NCI-H146 (cell line): ENCODE data around the gene NEDD4.
A peak's percentile ranks its signal among the peaks of the same experiment; 100 is the strongest.
"Not testable (repeated sequence)": the region's sequence is repeated elsewhere in the genome, so short reads cannot be mapped to it uniquely, and the experiment has no call there.

ENCODE experiments used
- DNase-seq: peaks from one replicate; lab custom pipeline; 2025; lab: John Stamatoyannopoulos, UW

The NEDD4 gene

DNA sequence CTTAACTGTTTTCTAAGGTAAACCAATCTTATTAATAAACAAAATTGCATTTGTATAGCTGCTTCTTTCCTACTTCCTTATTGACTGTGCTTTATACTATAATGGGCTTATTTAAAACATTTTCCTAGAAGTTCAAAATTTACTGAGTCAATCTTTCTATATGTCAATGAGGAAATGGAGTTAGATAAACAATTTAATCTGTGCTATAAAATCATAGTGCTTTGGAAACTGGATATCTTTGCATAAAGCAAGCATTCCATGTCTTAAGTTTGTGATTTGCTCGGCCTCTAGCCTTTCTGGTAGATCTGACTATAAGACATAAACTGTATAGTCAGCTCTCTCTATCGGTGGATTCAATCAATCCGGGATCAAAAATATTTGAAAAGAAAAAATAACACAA lies 99.6 kb downstream of the NEDD4 start:
- no peak for DNase-seq

DNA sequence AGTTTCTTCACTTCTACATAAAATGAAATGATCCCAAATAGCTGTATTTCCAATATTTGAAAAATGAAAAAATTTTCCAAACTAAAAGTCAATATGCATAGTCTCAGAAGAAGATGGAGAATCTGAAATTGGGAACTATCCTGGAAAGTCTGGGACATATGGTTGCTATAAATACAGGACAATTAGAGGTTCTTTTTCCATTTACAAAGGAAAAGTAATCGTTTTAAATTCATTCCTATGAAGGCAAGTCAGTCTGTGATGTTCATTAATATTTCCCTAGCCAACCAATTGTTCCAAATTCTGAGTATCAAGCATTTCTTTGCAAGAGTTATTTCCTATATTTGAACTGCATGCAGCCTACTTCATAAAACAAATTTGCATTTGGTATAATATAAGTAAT lies 102.2 kb downstream of the NEDD4 start:
- DNase-seq, result no peak

DNA sequence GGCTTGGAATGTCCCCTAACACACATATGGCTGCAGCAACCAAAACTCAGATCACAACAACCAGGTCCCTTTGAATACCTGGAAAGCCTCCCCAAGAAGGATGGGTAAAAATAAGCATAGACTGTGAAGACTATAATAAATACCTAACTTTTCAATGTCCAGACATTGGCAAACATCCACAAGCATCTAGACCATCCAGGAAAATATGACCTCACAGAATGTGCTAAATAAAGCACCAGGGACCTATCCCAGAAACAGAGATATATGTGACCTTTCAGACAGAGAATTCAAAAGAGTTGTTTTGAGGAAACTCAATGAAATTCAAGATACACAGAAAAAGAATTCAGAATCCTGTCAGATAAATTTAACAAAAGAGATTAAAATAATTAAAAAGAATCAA lies 109.2 kb downstream of the NEDD4 start:
- DNase-seq, result no peak

DNA sequence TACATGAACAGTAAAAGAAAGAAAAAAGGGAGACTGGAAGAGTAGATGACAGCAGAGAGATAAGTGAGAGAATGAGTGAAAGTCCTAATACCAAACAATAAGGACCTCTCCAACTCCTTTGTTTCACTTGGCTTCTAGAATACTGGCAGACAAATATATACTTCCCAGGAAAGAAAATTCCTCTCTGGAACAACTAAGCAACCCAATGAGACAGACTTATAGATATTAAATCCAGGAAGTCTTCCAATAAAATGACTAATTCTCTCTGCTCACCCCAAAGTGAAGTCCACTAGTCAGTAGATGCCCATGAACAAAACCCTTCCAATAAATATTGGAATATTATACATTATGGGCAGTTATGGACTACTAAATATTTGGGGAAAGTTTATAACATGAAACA lies 114.2 kb downstream of the NEDD4 start:
- no peak for DNase-seq

DNA sequence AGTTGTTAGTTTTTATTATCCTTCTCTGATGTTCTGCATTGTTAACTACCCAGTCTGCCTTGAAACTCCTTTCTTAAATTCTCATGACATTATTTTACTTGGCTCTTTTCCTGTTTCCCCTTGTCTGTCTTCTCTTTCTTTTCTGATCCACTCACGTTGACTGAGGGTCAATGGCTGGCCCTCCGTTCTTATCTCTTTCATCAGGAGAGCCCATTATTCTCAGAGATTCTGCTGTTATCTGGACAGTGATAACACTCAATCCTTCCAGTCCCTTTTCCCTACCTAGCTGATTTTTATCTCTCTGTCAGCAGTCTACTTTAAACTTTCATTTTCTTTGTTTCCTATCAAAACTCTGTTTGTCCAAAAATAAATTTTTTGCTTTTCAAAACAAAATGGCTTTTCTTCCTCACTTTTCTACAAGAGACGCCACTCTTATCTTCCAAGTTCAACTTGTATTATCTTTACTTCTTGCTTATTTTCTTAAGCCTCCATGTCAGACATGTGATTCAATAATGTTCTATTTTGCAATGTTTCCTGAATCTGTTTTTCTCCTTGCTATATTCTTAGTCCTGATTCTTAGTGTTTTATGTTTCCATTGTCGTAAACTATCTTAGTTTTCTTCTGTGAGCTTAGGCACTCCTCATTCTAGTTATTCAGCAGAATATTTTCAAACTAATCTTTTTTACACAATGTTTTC lies 120.2 kb downstream of the NEDD4 start:
- DNase-seq, result no peak

DNA sequence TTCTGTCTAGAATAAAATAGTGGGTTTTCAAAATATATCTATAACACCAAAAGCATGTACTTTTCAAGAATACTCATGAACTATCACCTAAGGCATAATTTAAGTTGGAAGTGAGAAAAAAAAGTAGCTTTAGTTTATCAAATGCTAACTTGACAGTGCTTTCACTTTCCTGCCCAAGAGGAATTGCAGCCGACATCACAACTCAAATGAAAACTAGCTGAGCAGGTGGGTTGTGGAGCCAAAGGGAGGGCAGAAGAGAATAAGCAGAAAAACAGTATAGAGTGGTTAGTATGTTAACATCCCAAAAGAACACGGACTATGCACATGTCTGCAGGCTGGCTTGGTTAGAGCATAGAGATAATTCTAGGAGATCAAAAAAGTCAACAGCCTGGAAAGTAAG lies 120.9 kb downstream of the NEDD4 start:
- DNase-seq, result no peak

DNA sequence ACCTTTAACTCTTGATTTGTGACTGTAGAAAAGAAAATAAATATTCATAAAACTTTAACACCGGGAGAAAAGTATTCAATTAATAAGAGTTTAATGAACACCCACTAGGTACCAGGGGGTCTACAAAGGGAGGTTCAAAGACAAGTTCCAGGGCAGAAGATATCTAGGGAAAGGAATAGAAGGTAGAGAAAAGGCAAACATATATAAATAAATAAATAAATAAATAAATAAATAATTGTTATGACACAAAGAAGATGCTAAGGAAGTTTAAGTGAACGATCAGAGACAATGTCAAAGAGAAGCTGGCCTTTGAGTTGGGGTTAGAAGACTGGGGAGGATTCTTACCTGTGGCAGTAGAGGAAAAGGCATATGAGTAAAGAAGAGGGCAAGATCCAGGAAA lies 123.8 kb downstream of the NEDD4 start:
- DNase-seq, result no peak

DNA sequence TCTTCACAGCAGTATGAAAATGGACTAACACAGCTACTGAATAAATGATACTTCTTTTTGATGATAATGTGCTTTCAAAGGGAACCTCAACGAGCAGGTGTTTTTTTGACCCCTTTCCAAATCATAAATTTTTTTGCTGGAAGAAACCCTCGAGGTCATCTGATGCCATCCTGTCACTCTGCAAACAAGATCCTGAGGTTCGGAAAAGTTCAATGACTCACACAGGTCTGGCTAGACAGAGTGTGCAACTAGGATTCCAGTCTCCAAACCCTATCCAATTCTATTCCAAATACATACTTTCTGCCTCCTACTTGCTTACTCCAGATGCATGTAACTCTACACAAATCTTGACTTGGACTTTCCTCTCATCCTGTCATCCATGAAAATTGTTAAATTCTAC lies 124.7 kb downstream of the NEDD4 start:
- DNase-seq, result no peak

DNA sequence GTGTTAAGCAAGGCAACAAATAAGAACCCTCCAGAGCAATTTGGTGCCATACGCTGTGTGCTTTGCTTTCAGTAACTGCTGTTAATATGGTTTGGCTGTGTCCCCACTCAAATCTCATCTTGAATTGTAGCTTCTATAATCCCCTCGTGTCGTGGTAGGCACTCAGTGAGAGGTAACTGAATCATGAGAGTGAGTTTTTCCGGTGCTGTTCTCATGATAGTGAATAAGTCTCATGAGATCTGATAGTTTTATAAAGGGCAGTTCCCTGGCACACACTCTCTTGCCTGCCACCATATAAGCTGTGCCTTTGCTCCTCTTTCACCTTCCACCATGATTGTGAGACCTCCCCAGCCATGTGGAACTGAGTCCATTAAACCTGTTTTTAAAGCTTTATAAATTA lies 125.1 kb downstream of the NEDD4 start:
- DNase-seq, result not testable (repeated sequence)

DNA sequence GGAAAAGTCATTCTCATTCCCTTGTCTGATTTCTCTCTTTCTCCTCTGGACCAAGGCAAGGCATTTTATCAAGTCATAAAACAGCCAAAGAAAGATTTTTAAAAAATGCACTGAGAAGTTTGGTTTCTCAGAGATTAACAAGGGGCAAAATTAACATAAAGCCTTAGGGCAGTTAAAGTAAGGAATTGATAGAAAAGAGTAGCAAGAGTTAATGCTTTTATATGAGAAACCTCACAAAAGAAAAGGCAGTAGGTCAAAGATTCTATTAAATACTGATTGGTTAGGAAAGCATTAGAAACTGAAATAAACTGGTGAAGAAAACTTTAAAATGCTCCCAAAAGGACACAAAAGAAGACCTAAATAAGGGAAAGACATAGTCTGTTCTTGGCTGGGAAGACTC lies 129.5 kb downstream of the NEDD4 start:
- DNase-seq, result no peak

DNA sequence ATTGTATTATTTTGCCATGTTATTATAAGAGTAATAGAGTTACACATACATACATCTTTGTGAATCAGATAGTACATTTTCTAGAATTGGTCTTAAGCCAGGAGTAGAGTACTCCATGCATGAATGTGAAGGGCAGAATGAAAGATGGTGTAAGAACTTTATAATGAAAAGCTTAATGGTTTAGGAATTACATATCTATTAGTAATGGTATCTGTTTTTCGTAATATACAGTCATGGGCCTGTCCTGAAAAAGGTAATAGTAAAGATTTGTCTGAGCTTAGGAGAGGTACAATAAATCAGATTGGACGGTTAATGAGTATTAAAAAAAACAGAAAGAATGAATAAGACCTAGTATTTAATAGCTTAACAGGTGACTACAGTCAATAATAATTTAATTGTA lies 132.3 kb downstream of the NEDD4 start:
- DNase-seq, result no peak

DNA sequence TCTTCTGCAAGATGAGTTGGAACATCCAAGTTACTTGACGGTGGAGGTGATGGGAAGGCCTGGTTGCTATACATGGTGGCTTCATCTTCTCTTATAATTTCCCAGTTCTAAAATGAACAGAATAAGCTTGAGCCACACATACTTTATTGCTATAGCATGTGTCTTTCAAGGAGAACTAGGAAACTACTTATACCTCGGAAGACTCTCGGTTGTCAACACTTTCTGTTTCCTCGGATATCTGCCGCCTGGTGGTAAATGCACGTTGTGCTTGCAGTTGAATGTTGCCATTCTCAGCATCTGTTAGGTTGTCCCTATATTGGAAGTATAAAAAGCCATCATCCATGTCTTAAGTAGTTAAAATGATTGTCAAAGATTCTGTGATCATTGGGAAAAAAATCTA lies 132.9 kb downstream of the NEDD4 start:
- DNase-seq, result no peak

DNA sequence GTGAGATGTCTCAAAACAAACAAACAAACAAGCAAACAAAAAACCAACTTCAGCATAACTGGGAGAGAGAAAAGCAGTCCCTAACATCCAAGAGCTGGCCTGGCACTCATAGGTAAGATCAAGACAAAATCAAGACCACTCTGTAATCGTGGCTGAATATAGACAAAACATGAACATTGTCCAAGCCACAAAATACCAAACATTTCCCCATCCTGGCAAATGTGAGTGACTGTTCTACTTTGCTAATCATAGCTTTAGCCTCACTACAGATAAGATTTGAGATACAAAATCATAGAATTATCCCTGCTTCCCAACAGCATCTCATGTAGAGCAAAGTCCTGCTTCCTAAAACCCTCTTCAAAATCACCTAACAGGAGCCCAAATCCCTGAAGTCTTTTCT lies 133.7 kb downstream of the NEDD4 start:
- DNase-seq, result no peak

DNA sequence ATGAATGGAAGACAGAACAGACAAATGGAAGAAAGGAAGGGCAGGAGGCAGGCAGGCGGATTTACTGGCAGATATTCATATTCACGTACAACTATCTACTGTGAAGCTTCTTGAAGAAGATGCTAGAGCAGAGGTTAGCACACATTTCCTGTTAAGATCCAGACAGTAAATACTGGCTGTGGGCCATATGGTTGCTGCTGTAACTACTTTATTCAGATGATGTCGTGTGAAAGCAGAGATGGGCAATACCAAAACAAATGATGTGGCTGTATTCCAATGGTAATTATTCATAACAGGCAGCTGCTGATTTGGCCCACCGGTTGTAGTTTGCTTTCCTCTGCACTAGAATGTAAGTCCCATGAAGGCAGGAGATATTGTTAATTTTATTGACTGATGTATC lies 134.8 kb downstream of the NEDD4 start:
- DNase-seq, result no peak

DNA sequence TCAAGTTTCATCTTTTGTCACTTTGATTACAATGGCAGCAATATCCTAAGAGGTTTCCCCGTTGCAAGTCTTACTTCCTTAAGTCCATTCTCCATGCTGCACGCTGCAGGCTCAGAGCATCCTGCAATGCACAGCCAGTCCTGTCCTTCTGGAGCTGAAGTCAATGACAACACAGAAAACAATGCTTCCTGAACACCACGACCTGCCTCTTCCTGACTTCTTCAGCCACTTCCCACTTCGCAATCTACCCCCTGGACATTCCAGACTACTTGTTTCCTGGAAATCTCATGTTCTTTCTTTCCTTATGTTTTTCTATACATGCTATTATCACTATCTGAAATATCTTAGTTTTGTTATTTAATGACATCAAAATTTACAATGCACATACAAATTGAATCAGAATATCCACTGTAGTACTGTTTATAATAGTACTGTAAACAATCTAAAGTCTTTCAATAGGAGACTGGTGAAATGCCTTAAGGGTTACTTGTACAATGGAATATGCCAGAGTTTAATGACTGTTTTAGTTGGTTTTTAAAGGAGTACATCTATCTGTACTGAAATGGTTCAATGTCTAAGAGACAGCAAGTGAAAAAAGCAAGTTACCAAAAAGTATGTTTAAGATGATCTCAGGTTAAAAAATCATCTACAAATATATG lies 136.8 kb downstream of the NEDD4 start:
- DNase-seq, result no peak

DNA sequence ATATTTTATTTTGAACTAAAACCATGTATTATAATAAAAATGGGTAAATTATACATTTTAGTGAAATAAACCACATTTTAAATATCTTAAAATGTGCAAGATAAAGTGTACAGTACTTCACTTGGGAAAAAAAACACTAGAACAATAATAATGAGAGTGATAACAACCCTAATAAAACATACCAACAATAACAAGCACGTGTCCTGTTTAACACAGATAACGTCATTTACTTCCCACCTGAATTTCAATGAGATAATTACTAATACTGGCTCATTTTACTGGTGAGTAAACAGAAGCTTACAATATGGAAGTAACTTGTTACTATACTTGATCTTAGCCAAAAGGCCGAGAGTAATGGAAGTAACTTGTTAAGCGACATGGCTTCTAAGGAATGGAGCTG lies 140.3 kb downstream of the NEDD4 start:
- no peak for DNase-seq

DNA sequence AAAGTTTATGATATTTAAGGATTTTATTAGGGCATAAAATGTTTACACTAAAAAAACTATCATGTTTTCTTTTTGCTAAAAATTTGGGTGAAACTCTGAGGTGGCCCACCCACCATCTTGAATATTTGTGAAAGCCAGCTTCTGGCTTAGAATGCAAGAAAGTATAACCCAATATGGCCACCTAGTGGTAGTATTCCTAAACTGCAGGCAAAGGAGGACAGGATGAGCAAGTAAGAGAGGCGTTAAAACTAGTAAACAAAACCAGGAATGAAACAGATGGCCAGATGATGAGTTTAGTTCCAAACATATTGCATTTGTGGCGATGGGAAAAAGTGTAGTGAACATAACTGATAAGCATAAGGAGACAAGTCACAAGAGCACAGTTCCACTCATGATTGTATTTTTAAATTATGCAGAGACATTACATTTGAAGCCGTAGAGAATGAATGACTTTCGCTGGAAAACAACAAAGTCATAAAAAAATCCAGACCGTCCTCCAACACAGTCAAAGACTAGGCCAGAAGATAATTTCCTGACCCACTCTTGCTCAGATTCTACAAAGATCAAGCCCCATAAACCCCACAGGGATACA lies 147.2 kb downstream of the NEDD4 start:
- peak; percentile 45 for DNase-seq

DNA sequence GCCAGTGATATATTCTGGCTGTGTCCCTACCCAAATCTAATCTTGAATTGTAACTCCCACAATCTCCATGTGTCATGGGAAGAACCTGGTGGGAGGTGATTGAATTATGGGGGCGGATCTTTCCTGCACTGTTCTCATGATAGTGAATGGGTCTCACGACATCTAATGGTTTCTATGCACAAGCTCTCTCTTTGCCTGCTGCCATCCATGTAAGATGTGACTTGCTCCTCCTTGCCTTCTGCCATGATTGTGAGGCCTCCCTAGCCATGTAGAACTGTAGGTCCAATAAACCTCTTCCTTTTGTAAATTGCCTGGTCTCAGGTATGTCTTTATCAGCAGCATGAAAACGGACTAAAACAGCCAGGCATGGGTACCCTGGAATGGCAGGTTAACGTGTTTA lies 150.5 kb downstream of the NEDD4 start:
- DNase-seq, result not testable (repeated sequence)

DNA sequence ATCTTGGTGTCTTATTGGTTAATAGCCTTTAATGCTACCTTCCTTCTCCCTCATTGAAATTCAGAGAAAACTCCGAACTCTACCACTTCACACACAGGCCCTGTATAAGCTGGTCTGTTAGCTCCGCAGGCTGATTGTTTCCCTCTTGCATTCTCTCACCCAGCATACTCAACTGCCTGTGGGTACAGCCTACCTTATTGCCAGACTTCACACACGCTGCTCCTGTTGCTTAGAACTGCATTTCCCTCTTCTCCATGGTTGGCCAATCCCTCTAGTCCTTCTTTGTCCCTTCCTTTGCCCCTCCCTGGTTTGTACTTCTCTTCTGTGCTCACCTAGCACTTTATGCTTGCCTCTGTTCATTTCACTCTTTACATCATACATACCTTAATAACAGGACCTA lies 157.5 kb downstream of the NEDD4 start:
- DNase-seq, result no peak

DNA sequence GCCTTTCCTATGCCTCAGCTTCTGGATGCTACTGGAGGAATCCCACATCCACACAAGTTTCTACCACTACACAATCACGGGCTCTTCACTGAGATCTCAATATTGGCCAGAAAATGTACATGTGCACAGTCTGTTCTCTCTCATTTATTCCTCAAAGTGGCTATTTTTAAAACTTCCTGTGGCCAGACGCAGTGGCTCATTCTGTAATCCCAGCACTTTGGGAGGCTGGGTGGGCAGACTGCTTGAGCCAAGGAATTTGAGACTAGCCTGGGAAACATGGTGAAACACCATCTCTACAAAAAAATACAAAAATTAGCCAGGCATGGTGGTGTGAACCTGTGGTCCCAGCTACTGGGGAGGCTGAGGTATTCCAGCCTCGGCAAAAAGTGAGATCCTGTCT lies 159.1 kb downstream of the NEDD4 start:
- DNase-seq, result no peak

DNA sequence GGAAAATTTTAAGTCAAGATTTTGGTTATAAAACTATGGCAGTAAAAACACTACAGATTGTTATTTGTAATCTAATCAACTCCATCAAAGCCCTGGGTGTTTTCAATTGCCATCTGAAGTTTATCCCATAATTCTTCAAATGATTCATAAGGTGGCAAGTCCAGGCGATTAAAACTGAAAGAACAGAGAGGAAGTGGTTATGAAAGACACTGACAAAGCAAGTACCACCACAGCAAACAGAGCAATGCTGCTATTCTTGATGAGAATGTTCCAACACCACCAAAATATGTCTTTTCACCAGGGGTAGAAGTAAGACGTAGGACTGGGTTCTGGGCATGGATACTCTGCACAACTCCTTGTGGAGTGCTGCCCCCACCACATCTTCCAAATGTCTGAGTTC lies 163.6 kb downstream of the NEDD4 start:
- DNase-seq, result no peak

DNA sequence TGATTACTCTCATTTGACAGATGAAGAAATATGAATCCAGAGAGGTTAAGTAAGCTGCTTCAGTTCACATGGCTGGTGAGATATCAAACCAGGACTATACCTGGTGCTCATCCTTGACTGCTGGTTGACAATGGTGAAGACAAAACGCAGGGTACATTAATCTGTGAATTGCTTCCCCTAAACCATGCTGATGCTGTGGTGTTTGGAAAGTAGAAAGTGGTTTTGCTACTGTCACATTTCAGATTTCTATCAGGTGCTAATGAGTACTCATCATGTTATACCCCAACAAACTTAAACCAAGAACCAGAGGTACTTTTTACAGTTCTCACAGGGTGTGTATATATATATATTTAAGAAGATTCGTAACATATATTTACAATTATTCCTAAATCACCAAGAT lies 165.5 kb downstream of the NEDD4 start:
- DNase-seq, result no peak

DNA sequence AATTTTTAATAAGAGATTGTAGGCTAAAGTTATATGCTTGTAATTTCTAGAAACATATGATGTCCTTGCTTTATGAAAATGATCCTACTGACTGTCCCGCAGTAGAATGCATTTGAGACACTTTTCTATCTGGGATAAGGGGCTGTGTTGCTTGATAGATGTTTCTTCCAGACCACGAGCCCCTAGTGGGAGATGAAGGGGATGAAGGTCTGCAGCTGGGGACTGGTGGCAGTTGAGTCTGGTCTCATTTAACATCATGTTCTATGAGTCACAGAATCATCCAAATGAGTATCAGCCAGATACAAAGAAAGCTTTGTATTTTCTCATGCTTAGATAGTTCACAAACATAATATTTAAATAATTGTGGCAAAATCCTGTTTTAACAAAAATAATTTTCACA lies 166.2 kb downstream of the NEDD4 start:
- DNase-seq, result no peak
